Measurements from ENCODE around the gene RTCA.

DNA sequence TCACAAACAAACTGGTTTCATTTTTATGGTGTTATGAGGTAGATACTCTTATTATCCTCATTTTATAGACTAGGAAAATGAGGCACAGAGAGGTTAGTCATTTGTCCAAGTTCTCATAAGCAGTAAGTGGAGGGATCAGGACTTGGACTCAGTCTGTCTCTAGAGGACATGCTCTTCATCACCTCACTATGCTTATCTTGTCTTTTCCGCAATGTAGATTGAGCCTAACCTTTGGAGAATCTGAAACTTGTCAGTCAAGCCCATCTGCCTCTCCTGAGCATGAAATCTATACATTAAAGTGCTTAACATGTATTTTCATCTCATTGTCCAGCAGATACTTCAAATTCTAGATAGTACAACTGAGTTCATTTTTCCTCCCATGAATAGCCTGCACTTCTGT, 74.5 kb downstream of the RTCA start:
- TF ChIP-seq, protein P1, sequence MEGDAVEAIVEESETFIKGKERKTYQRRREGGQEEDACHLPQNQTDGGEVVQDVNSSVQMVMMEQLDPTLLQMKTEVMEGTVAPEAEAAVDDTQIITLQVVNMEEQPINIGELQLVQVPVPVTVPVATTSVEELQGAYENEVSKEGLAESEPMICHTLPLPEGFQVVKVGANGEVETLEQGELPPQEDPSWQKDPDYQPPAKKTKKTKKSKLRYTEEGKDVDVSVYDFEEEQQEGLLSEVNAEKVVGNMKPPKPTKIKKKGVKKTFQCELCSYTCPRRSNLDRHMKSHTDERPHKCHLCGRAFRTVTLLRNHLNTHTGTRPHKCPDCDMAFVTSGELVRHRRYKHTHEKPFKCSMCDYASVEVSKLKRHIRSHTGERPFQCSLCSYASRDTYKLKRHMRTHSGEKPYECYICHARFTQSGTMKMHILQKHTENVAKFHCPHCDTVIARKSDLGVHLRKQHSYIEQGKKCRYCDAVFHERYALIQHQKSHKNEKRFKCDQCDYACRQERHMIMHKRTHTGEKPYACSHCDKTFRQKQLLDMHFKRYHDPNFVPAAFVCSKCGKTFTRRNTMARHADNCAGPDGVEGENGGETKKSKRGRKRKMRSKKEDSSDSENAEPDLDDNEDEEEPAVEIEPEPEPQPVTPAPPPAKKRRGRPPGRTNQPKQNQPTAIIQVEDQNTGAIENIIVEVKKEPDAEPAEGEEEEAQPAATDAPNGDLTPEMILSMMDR (conservative IDR thresholded peaks at IDR 0.05; ENCODE audit: low read depth, low read length): no peak
- TF ChIP-seq EZH2 (IDR thresholded peaks at IDR 0.05; ENCODE audit: low read length, unreplicated experiment): no peak
- TF ChIP-seq EZH2phosphoT487 (IDR thresholded peaks at IDR 0.05; ENCODE audit: borderline replicate concordance, low read length): no peak

Measured in PC-3 (cell line).